ENCODE measurements around the gene PSMD12. TPM values are rescaled to one million over a fixed set of nuclear protein-coding genes. Genes with fewer than 3 reads are reported as not detected.
"Not testable (repeated sequence)": the region's sequence is repeated elsewhere in the genome, so short reads cannot be mapped to it uniquely, and the experiment has no call there.

Gene PSMD12
- total and polyA plus RNA-seq, 2 donors from 2014 or later = 26.0 to 46.0 TPM

GRCh38 chr17:67390646-67391361, 24.4 kb upstream of the PSMD12 start:
- H3K27ac ChIP-seq (ENCODE audit: low read depth in 2 of 2, low read length in 2 of 2) = peak overlapping the region; percentile 33 to 65
- DNase-seq (peak; percentile 71 to 94 (median 84)), FAIRE-seq (no peak)
- H3K36me3 ChIP-seq (ENCODE audit: control insufficient read depth in 2 of 3, insufficient read depth in 3 of 3, low read length in 3 of 3) = no peaks in the 10 kb centered on the region
- H3K9me3 ChIP-seq (ENCODE audit: control insufficient read depth in 2 of 3, insufficient read depth in 1 of 3, low read length in 3 of 3) = no peaks in the 10 kb centered on the region
- H3K27me3 ChIP-seq (ENCODE audit: control insufficient read depth, insufficient read depth, low read length) = no peaks in the 10 kb centered on the region
- intact Hi-C loops (cut with DNase I) = no loop called here
- peak overlapping the region in 1 of 3 donors; percentile 27 for H3K4me3 ChIP-seq (ENCODE audit: low read length in 3 of 3)
- peak overlapping the region in 1 of 3 donors; percentile 67 for H3K9ac ChIP-seq (ENCODE audit: low read length in 3 of 3)
- peaks cover 4 to 17% (median 6%) of the 10 kb centered on the region in 3 donors for H3K4me1 ChIP-seq (ENCODE audit: control insufficient read depth in 2 of 3, insufficient read depth in 2 of 3, low read depth in 1 of 3, low read length in 3 of 3)
- no peak for TF ChIP-seq CTCF (IDR thresholded peaks at IDR 0.05; ENCODE audit: borderline replicate concordance, extremely low read depth, insufficient read depth)

DNA sequence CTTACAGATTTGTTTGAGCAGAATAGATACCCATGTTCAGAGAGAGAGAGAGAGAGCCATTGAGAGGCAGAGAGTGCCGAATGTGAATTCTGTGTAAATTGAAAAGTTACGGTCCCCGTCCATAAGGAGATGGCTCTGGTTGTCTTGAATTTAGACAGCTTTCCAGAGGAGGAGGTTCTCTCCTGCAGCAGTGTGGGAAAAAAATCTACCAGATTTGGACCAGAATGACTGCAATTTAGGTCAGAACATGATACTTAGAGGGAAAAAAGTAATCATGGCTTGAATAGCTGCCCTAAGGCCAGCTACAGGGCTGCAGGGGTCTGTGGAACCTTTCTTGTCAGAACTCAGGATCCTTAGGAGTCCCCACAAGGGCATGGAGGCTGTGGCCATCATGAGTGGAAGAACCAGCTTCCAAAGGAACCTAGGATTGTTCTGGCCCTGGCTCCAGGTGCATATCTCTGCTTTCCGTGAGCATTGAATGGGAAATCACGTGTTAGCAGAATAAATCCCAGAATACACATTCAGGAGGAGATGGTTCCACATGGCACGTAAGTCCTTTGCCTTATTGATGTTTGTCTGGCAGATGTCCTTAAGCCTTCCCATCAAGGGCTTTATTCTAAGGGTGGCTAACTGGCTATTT, 23.7 kb upstream of the PSMD12 start:
- Histone ChIP-seq H3K36me3 (ENCODE audit: control insufficient read depth in 2 of 3, insufficient read depth in 3 of 3, low read length in 3 of 3) (no peaks in the 10 kb centered on the region), H3K4me3 (ENCODE audit: low read length in 3 of 3) (peak overlapping the region in 1 of 3 donors; percentile 27), H3K4me1 (ENCODE audit: control insufficient read depth in 2 of 3, insufficient read depth in 2 of 3, low read depth in 1 of 3, low read length in 3 of 3) (peaks cover 4 to 17% (median 6%) of the 10 kb centered on the region in 3 donors), H3K9ac (ENCODE audit: low read length in 3 of 3) (peak overlapping the region in 1 of 3 donors; percentile 67), H3K27me3 (ENCODE audit: control insufficient read depth, insufficient read depth, low read length) (no peaks in the 10 kb centered on the region), H3K9me3 (ENCODE audit: control insufficient read depth in 2 of 3, insufficient read depth in 1 of 3, low read length in 3 of 3) (no peaks in the 10 kb centered on the region), H3K27ac (ENCODE audit: low read depth in 2 of 2, low read length in 2 of 2) (peak overlapping the region; percentile 18 to 65)
- intact Hi-C loops (cut with DNase I) = no loop called here
- TF ChIP-seq CTCF (IDR thresholded peaks at IDR 0.05; ENCODE audit: borderline replicate concordance, extremely low read depth, insufficient read depth) = no peak
- no peak for DNase-seq
- FAIRE-seq = no peak

DNA sequence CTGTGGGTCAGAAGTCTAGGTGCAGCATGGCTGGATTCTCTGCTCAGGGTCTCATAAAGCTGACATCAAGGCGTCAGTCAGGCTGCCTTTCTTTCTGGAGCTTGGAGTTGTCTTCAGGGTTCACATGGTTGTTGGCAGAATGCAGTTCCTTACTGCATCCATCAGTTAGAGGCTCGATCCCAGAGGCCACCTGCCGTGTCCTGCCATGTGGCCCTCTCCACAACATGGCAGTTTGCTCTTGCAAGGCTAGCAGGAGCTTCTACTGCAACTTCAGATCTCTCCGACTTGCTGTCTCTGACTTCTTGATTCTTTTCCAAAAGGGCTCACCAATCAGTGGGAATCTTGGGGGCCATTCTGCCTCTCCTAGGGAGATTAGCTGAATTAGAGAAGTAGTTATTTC, 22.6 kb upstream of the PSMD12 start:
- no peak for FAIRE-seq
- intact Hi-C loops (cut with DNase I) = no loop called here

DNA sequence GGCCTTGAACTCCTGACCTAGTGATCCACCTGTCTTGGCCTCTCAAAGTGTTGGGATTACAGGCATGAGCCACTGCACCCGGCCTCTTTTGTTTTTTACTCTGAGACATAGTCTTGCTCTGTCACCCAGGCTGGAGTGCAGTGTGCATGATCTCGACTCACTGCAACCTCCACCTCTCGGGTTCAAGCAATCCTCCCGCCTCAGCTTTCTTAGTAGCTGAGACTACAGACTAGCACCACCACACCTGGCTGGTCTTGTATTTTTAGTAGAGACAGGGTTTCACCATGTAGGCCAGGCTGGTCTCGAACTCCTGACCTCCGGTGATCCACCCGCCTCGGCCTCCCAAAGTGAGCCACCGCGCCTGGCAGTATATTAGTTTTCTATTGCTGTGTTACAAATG, 22.2 kb upstream of the PSMD12 start:
- H3K9me3 ChIP-seq (ENCODE audit: control insufficient read depth in 2 of 3, insufficient read depth in 1 of 3, low read length in 3 of 3); DNase-seq; FAIRE-seq; H3K4me3 ChIP-seq (ENCODE audit: low read length in 3 of 3); H3K9ac ChIP-seq (ENCODE audit: low read length in 3 of 3); H3K27me3 ChIP-seq (ENCODE audit: control insufficient read depth, insufficient read depth, low read length); H3K27ac ChIP-seq (ENCODE audit: low read depth in 2 of 2, low read length in 2 of 2); intact Hi-C loops (cut with DNase I); H3K36me3 ChIP-seq (ENCODE audit: control insufficient read depth in 2 of 3, insufficient read depth in 3 of 3, low read length in 3 of 3): not testable (repeated sequence)
- H3K4me1 ChIP-seq (ENCODE audit: control insufficient read depth in 2 of 3, insufficient read depth in 2 of 3, low read depth in 1 of 3, low read length in 3 of 3) = peaks cover 4 to 17% (median 6%) of the 10 kb centered on the region in 3 donors

More for the DNA sequence above, 22.6 kb upstream of the PSMD12 start:
- TF ChIP-seq CTCF (IDR thresholded peaks at IDR 0.05; ENCODE audit: borderline replicate concordance, extremely low read depth, insufficient read depth) = no peak
- Histone ChIP-seq H3K27me3 (ENCODE audit: control insufficient read depth, insufficient read depth, low read length) (no peaks in the 10 kb centered on the region), H3K4me1 (ENCODE audit: control insufficient read depth in 2 of 3, insufficient read depth in 2 of 3, low read depth in 1 of 3, low read length in 3 of 3) (peaks cover 4 to 17% (median 6%) of the 10 kb centered on the region in 3 donors), H3K9me3 (ENCODE audit: control insufficient read depth in 2 of 3, insufficient read depth in 1 of 3, low read length in 3 of 3) (no peaks in the 10 kb centered on the region), H3K27ac (ENCODE audit: low read depth in 2 of 2, low read length in 2 of 2) (no peak overlapping the region), H3K36me3 (ENCODE audit: control insufficient read depth in 2 of 3, insufficient read depth in 3 of 3, low read length in 3 of 3) (no peaks in the 10 kb centered on the region), H3K4me3 (ENCODE audit: low read length in 3 of 3) (no peak overlapping the region), H3K9ac (ENCODE audit: low read length in 3 of 3) (no peak overlapping the region)
- no peak for DNase-seq
